ENCODE results near the gene ADSS1.

The ADSS1 gene

GRCh38 chr14:104687601-104688504 lies 36.2 kb upstream of the ADSS1 start:
- DNase-seq: peak; percentile 63

GRCh38 chr14:104688505-104689108 lies 35.4 kb upstream of the ADSS1 start:
- no peak for DNase-seq

- peak; percentile 6 for DNase-seq
These were observed 34.7 kb upstream of the ADSS1 start, which contains the start of gene INF2 for GRCh38 chr14:104689109-104689880. Gene INF2, plus strand, starts transcription at chr14:104689618. Its CDS starts 11,748 bp downstream, at chr14:104701366.

- DNase-seq: no peak
These were observed 33.9 kb upstream of the ADSS1 start for GRCh38 chr14:104689881-104690711.

- no peak for DNase-seq
These were observed 33.1 kb upstream of the ADSS1 start for GRCh38 chr14:104690861-104691455.

GRCh38 chr14:104691546-104692260 lies 32.3 kb upstream of the ADSS1 start:
- DNase-seq: no peak

GRCh38 chr14:104692261-104692938 lies 31.6 kb upstream of the ADSS1 start:
- DNase-seq: no peak

GRCh38 chr14:104692939-104693315 lies 31.1 kb upstream of the ADSS1 start:
- DNase-seq: no peak

GRCh38 chr14:104693482-104694431 lies 30.3 kb upstream of the ADSS1 start:
- no peak for DNase-seq

- no peak for DNase-seq
These were observed 29.5 kb upstream of the ADSS1 start for GRCh38 chr14:104694475-104694950.

GRCh38 chr14:104694991-104695659 lies 28.9 kb upstream of the ADSS1 start:
- DNase-seq: no peak

GRCh38 chr14:104695660-104696000 lies 28.4 kb upstream of the ADSS1 start:
- no peak for DNase-seq

- no peak for DNase-seq
These were observed 27.2 kb upstream of the ADSS1 start for GRCh38 chr14:104696671-104697316.

GRCh38 chr14:104697317-104697703 lies 26.7 kb upstream of the ADSS1 start:
- DNase-seq: no peak

- no peak for DNase-seq
These were observed 26.0 kb upstream of the ADSS1 start for GRCh38 chr14:104697892-104698583.

GRCh38 chr14:104698688-104699425 lies 25.2 kb upstream of the ADSS1 start:
- no peak for DNase-seq

GRCh38 chr14:104699426-104699748 lies 24.6 kb upstream of the ADSS1 start:
- DNase-seq: no peak
